KMS-11 (cell line): ENCODE results near the gene ATL2.
"Not testable (repeated sequence)": the region's sequence is repeated elsewhere in the genome, so short reads cannot be mapped to it uniquely, and the experiment has no call there.

Source experiments
- H2AFZ ChIP-seq: fragments of 200-600 bp; sonication (generic); 2 replicates; pipeline ENCODE4 v1.6.1; 2016; ENCODE audit warnings: antibody characterized with exemption, mixed run types, low read depth
- H3K27ac ChIP-seq: fragments of 200-600 bp; sonication (generic); 2 replicates; pipeline ENCODE4 v1.6.1; 2016; ENCODE audit warnings: mild to moderate bottlenecking, mixed run types
- H3K27me3 ChIP-seq: fragments of 200-600 bp; sonication (generic); 2 replicates; pipeline ENCODE4 v1.6.1; 2017; ENCODE audit warnings: mild to moderate bottlenecking, low read depth, mixed run types, moderate library complexity; ENCODE audit not compliant: insufficient read depth
- H3K36me3 ChIP-seq: fragments of 200-600 bp; sonication (generic); 2 replicates; pipeline ENCODE4 v1.6.1; 2017; ENCODE audit warnings: mild to moderate bottlenecking, mixed run types; ENCODE audit not compliant: insufficient read depth
- H3K4me1 ChIP-seq: fragments of 200-600 bp; sonication (generic); 2 replicates; pipeline ENCODE4 v1.6.1; 2016; ENCODE audit warnings: mild to moderate bottlenecking, low read depth, mixed run types; ENCODE audit not compliant: poor library complexity, severe bottlenecking
- H3K4me2 ChIP-seq: fragments of 200-600 bp; sonication (generic); 2 replicates; pipeline ENCODE4 v1.7.0; 2016; ENCODE audit warnings: mild to moderate bottlenecking, mixed run types
- H3K4me3 ChIP-seq: fragments of 200-600 bp; sonication (generic); IDR thresholded peaks from 2 replicates; pipeline ENCODE4 v1.6.1; 2017; ENCODE audit warnings: low read depth, low read length, mixed read lengths; ENCODE audit not compliant: insufficient read depth
- H3K79me2 ChIP-seq: fragments of 200-600 bp; sonication (generic); 2 replicates; pipeline ENCODE4 v1.6.1; 2016; ENCODE audit warnings: low read depth, mixed run types; ENCODE audit not compliant: insufficient read depth
- H3K9ac ChIP-seq: fragments of 200-600 bp; sonication (generic); 2 replicates; pipeline ENCODE4 v1.6.1; 2016; ENCODE audit warnings: mild to moderate bottlenecking, mixed run types
- H4K20me1 ChIP-seq: fragments of 200-600 bp; sonication (generic); 2 replicates; pipeline ENCODE4 v1.6.1; 2016; ENCODE audit warnings: mild to moderate bottlenecking, mixed run types; ENCODE audit not compliant: insufficient read depth
- TF ChIP-seq, protein P1 (sequence below): fragments of 200-600 bp; sonication (generic); conservative IDR thresholded peaks from 2 replicates; pipeline ENCODE4 v1.6.1; 2017; ENCODE audit warnings: low read depth, mild to moderate bottlenecking, antibody characterized with exemption, low read length, moderate library complexity, mixed read lengths

The ATL2 gene

DNA sequence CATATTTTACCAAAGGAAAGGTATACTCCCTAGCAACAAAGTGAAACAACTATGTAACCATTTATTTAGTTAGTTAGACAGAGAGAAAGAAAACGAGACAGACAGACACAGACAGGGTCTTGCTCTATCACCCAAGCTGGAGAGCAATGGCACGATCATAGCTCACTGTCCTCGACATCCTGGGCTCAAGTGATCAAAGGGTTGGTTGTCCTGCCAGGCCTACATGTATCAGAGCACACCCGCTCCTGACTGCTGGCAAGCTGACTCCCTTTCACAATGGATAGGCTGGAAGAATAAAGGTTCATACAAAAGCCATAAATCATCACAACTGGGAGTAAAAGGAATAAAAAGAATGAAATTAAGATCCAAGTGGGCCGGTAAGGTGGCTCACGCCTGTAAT is 53.5 kb downstream of the ATL2 start:
- H2AFZ ChIP-seq, result no peak overlapping the region
- no peak overlapping the region for H3K9ac ChIP-seq
- peaks cover 36% of the 10 kb centered on the region for H3K79me2 ChIP-seq
- no peaks in the 10 kb centered on the region for H3K27me3 ChIP-seq
- H4K20me1 ChIP-seq, result no peaks in the 10 kb centered on the region; the same call in 1 of the 2 replicates
- H3K36me3 ChIP-seq, result no peaks in the 10 kb centered on the region
- H3K4me1 ChIP-seq, result peaks cover 3% of the 10 kb centered on the region
- no peak overlapping the region for H3K4me2 ChIP-seq
- H3K27ac ChIP-seq, result no peak overlapping the region
- H3K4me3 ChIP-seq, result no peak overlapping the region
- TF ChIP-seq, protein P1, sequence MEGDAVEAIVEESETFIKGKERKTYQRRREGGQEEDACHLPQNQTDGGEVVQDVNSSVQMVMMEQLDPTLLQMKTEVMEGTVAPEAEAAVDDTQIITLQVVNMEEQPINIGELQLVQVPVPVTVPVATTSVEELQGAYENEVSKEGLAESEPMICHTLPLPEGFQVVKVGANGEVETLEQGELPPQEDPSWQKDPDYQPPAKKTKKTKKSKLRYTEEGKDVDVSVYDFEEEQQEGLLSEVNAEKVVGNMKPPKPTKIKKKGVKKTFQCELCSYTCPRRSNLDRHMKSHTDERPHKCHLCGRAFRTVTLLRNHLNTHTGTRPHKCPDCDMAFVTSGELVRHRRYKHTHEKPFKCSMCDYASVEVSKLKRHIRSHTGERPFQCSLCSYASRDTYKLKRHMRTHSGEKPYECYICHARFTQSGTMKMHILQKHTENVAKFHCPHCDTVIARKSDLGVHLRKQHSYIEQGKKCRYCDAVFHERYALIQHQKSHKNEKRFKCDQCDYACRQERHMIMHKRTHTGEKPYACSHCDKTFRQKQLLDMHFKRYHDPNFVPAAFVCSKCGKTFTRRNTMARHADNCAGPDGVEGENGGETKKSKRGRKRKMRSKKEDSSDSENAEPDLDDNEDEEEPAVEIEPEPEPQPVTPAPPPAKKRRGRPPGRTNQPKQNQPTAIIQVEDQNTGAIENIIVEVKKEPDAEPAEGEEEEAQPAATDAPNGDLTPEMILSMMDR, result no peak

DNA sequence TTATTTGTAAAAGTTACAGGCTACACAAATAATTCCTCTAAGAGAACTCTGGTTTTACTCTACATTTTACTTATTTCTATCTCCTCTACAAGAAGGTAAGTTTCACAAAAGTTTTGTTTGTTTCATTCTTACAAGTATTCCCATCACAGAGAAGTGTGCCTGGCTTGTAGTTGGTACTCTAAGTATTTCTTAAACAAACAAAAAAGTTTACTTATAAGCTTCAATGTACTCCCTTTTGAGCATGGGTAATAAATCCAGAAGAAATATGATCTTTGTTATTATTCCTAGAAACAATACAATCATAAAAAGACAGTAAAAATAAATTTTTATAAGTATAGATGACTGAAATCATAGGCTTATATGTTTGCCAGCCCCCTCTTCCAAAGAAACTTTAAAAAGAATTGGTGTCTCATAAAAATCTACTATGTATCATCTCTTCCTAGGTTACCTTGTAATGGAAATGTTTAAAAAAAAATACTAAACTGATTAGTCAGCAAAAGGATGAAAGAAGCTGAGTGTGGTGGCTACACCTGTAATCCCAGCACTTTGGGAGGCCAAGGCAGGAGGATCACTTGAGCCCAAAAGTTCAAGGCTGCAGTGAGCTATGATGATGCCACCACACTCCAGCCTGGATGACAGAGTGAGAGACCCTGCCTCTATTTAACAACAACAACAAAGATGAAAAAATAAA is 54.7 kb downstream of the ATL2 start:
- Histone ChIP-seq H3K36me3 (no peaks in the 10 kb centered on the region), H3K4me2 (no peak overlapping the region), H4K20me1 (no peaks in the 10 kb centered on the region; the same call in 1 of the 2 replicates), H2AFZ (no peak overlapping the region), H3K27ac (no peak overlapping the region), H3K4me1 (peaks cover 3% of the 10 kb centered on the region), H3K79me2 (peaks cover 25% of the 10 kb centered on the region; the same call in 1 of the 2 replicates), H3K9ac (no peak overlapping the region), H3K4me3 (no peak overlapping the region), H3K27me3 (no peaks in the 10 kb centered on the region)
- TF ChIP-seq, protein P1, result no peak

DNA sequence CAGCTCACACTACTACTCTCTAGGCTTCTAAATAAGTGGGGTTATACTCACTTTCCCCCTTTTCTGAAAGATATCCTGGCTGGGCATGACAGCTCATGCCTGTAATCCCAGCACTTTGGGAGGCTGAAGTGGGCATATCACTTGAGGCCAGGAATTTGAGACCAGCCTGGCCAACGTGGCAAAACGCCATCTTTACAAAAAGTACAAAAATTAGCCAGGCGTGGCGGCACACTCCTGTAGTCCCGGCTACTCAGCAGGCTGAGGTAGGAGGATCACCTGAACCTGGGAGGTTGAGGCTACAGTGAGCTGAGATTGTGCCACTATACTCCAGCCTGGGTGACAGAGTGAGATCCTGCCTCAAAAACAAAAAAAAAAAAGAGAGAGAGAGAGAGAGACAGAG is 57.8 kb downstream of the ATL2 start:
- not testable (repeated sequence) for H3K36me3 ChIP-seq, H4K20me1 ChIP-seq, H3K4me2 ChIP-seq, H3K4me3 ChIP-seq, H2AFZ ChIP-seq, H3K27ac ChIP-seq, H3K27me3 ChIP-seq, H3K9ac ChIP-seq
- Histone ChIP-seq H3K79me2 (peaks cover 12% of the 10 kb centered on the region; the same call in 1 of the 2 replicates), H3K4me1 (peaks cover 26% of the 10 kb centered on the region)

DNA sequence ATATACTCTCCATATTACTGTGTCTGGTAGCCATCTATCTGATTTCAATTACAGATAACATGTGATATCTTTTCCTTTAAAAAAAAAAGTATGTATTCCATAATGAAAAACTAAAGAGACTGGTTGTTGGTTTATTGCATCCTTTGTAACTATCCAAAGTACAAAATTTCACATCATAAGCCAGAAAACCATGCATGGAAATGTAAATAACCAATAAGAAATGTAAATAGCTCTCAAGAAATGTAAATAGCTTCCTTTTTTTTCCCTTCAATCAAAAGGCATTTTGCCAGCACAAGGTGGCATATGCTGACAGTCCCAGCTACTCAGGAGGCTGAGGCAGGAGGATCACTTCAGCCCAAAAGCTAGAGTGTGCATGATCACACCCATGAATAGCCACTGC is 59.3 kb downstream of the ATL2 start:
- Histone ChIP-seq H3K4me1 (peaks cover 27% of the 10 kb centered on the region), H3K4me3 (no peak overlapping the region), H3K4me2 (no peak overlapping the region), H2AFZ (no peak overlapping the region), H3K9ac (no peak overlapping the region), H3K36me3 (no peaks in the 10 kb centered on the region; the same call in 1 of the 2 replicates), H3K27me3 (no peaks in the 10 kb centered on the region), H3K27ac (no peak overlapping the region), H4K20me1 (no peaks in the 10 kb centered on the region; the same call in 1 of the 2 replicates), H3K79me2 (peaks cover 12% of the 10 kb centered on the region; the same call in 1 of the 2 replicates)
- TF ChIP-seq, protein P1, result no peak

DNA sequence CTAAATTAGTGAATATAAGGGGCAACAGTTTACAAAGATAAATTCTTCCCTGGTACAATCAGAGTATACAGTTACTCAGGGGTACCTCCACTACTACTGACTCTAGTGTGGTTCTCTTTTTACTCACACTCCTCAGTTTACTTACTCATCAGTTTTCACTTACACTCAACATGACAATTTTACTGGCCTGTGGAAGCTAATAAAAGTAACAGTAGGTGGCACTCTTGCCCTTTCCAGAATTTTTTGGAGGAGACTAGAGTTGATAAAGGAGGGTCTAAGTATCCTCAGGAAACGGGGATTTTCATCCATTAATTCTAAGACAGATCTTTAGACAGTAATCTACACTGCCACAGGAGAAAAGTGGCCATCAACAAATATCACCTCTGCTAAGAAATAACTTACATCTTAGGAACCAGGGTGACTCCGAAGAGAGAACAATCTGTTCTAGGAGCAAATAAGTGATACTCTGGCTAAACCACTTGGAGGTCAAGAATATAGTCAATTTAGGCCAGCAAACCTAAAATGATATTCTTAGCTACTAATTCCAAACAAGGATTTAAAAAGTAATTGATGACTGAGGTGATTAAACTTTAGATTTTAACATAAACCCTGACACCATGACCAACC is 61.3 kb downstream of the ATL2 start:
- no peak overlapping the region for H3K4me3 ChIP-seq
- H3K27ac ChIP-seq, result no peak overlapping the region
- TF ChIP-seq, protein P1, result peak; percentile 90
- H3K27me3 ChIP-seq, result no peaks in the 10 kb centered on the region
- peaks cover 41% of the 10 kb centered on the region for H3K4me1 ChIP-seq
- H2AFZ ChIP-seq, result no peak overlapping the region
- peaks cover 4% of the 10 kb centered on the region; the same call in 1 of the 2 replicates for H3K79me2 ChIP-seq
- no peaks in the 10 kb centered on the region for H4K20me1 ChIP-seq
- H3K9ac ChIP-seq, result no peak overlapping the region
- H3K36me3 ChIP-seq, result no peaks in the 10 kb centered on the region; the same call in 1 of the 2 replicates
- H3K4me2 ChIP-seq, result 0 out of 2 replicates have a peak overlapping the region, but pooled peaks have one; percentile 7
